NCI-H1436 treated with DMSO at 0.1 percent for 48 hours (cell line): Measurements from ENCODE around the gene DOK7.
"Not testable (repeated sequence)": the region's sequence is repeated elsewhere in the genome, so short reads cannot be mapped to it uniquely, and the experiment has no call there.

ENCODE experiments used
- DNase-seq: peaks from one replicate; lab custom pipeline; 2025; lab: John Stamatoyannopoulos, UW

Gene DOK7

GRCh38 chr4:3442959-3443749, 20.0 kb upstream of the DOK7 start:
- DNase-seq = no peak

GRCh38 chr4:3443750-3444309, 19.3 kb upstream of the DOK7 start:
- no peak for DNase-seq

GRCh38 chr4:3444351-3445110, 18.6 kb upstream of the DOK7 start:
- DNase-seq = no peak

- DNase-seq = no peak
These were observed 17.8 kb upstream of the DOK7 start for GRCh38 chr4:3445111-3445820.

- no peak for DNase-seq
These were observed 17.1 kb upstream of the DOK7 start for GRCh38 chr4:3445829-3446545.

GRCh38 chr4:3446631-3447320, 16.3 kb upstream of the DOK7 start:
- DNase-seq = no peak

GRCh38 chr4:3447431-3448395, 15.4 kb upstream of the DOK7 start:
- no peak for DNase-seq

- DNase-seq = no peak
These were observed 14.0 kb upstream of the DOK7 start for GRCh38 chr4:3449047-3449573.

- DNase-seq = no peak
These were observed 13.3 kb upstream of the DOK7 start for GRCh38 chr4:3449574-3450534.

GRCh38 chr4:3450643-3451042, 12.5 kb upstream of the DOK7 start:
- no peak for DNase-seq

GRCh38 chr4:3451956-3452355, 11.2 kb upstream of the DOK7 start:
- no peak for DNase-seq

GRCh38 chr4:3452376-3452775, 10.7 kb upstream of the DOK7 start:
- DNase-seq = no peak

- not testable (repeated sequence) for DNase-seq
These were observed 7.5 kb upstream of the DOK7 start for GRCh38 chr4:3455596-3455995.

- no peak for DNase-seq
These were observed 4.7 kb upstream of the DOK7 start for GRCh38 chr4:3458371-3458770.

- DNase-seq = not testable (repeated sequence)
These were observed 4.0 kb upstream of the DOK7 start for GRCh38 chr4:3459156-3459555.

- DNase-seq = no peak
These were observed 2.2 kb upstream of the DOK7 start for GRCh38 chr4:3460926-3461325.

GRCh38 chr4:3461515-3462291, 1.4 kb upstream of the DOK7 start:
- DNase-seq = no peak

- no peak for DNase-seq
These were observed 751 bp upstream of the DOK7 start for GRCh38 chr4:3462321-3462789.
